Mesenchymal stem cell (in vitro differentiated cells and primary cell): ENCODE data around the gene SAV1.

Experiments used
- DNase-seq: peaks from one replicate; pipeline ENCODE4 v3.0.0-alpha.2; 2013
- H2AFZ ChIP-seq: one replicate; pipeline ENCODE4 v1.6.1; 2013; ENCODE audit warnings: low read depth, mild to moderate bottlenecking, control low read depth, inconsistent platforms, low read length, moderate library complexity
- H2AK5ac ChIP-seq: 2 replicates; pipeline ENCODE4 v1.6.1; 2013; ENCODE audit warnings: low read length, moderate library complexity, mild to moderate bottlenecking, inconsistent platforms; ENCODE audit not compliant: severe bottlenecking
- H2BK120ac ChIP-seq: one replicate; pipeline ENCODE4 v1.6.1; 2013; ENCODE audit warnings: low read depth, mild to moderate bottlenecking, inconsistent platforms, low read length, moderate library complexity
- H2BK12ac ChIP-seq, 2 experiments: one replicate each; pipeline ENCODE4 v1.6.1; 2013; ENCODE audit warnings: inconsistent platforms in 2 of 2, low read length in 2 of 2, mild to moderate bottlenecking in 2 of 2, moderate library complexity in 2 of 2, control low read depth in 1 of 2
- H2BK15ac ChIP-seq: one replicate; pipeline ENCODE4 v1.6.1; 2013; ENCODE audit warnings: mild to moderate bottlenecking, low read depth, inconsistent platforms; ENCODE audit not compliant: poor library complexity, severe bottlenecking
- H2BK5ac ChIP-seq: 2 replicates; pipeline ENCODE4 v1.6.1; 2013; ENCODE audit warnings: low read depth, mild to moderate bottlenecking, low read length, control low read depth, inconsistent platforms; ENCODE audit not compliant: poor library complexity, severe bottlenecking
- H3K14ac ChIP-seq, 2 experiments: one replicate each; pipeline ENCODE4 v1.6.1; 2013; ENCODE audit warnings: inconsistent platforms in 2 of 2, low read length in 2 of 2, control low read depth in 1 of 2, mild to moderate bottlenecking in 1 of 2, moderate library complexity in 1 of 2
- H3K18ac ChIP-seq, 2 experiments: one replicate each; pipeline ENCODE4 v1.6.1; 2013; ENCODE audit warnings: inconsistent platforms in 2 of 2, low read length in 2 of 2, control low read depth in 1 of 2, low read depth in 1 of 2, mild to moderate bottlenecking in 1 of 2
- H3K23ac ChIP-seq, 2 experiments: one replicate each; pipeline ENCODE4 v1.6.1; 2013; ENCODE audit warnings: inconsistent platforms in 2 of 2, low read length in 2 of 2, mild to moderate bottlenecking in 2 of 2, moderate library complexity in 2 of 2, control low read depth in 1 of 2
- H3K27ac ChIP-seq: 2 replicates; pipeline ENCODE4 v1.5.1; 2013; ENCODE audit warnings: mild to moderate bottlenecking, moderate library complexity, low read length, control low read depth, inconsistent platforms; ENCODE audit not compliant: poor library complexity, severe bottlenecking
- H3K27me3 ChIP-seq, 2 experiments: 2 replicates each; pipeline versions ENCODE4 v1.6.1 to v1.7.0; 2013; ENCODE audit warnings: low read length in 2 of 2, mild to moderate bottlenecking in 2 of 2, moderate library complexity in 2 of 2, control low read depth in 1 of 2, inconsistent platforms in 1 of 2; ENCODE audit not compliant: control insufficient read depth in 1 of 2, insufficient read depth in 1 of 2
- H3K36me3 ChIP-seq, 2 experiments: 2 replicates each; pipeline versions ENCODE4 v1.6.1 to v1.7.0; 2013; ENCODE audit warnings: low read length in 2 of 2, control low read depth in 1 of 2, inconsistent platforms in 1 of 2, low read depth in 1 of 2, mild to moderate bottlenecking in 1 of 2; ENCODE audit not compliant: insufficient read depth in 2 of 2, control insufficient read depth in 1 of 2
- H3K4ac ChIP-seq, 2 experiments: one replicate each; pipeline ENCODE4 v1.6.1; 2013; ENCODE audit warnings: inconsistent platforms in 2 of 2, low read length in 2 of 2, mild to moderate bottlenecking in 2 of 2, moderate library complexity in 2 of 2, control low read depth in 1 of 2, low read depth in 1 of 2
- H3K4me1 ChIP-seq: 2 replicates; pipeline ENCODE4 v1.6.1; 2013; ENCODE audit warnings: low read depth, low read length, control low read depth; ENCODE audit not compliant: control insufficient read depth, insufficient read depth
- H3K4me2 ChIP-seq: 2 replicates; pipeline ENCODE4 v1.6.1; 2013; ENCODE audit warnings: low read length, mild to moderate bottlenecking, inconsistent platforms; ENCODE audit not compliant: poor library complexity, severe bottlenecking
- H3K4me3 ChIP-seq, 2 experiments: 2 replicates each; pipeline versions ENCODE4 v1.5.1 to v1.7.0; 2013; ENCODE audit warnings: low read length in 2 of 2, mild to moderate bottlenecking in 2 of 2, control low read depth in 1 of 2, low read depth in 1 of 2; ENCODE audit not compliant: insufficient read depth in 1 of 2
- H3K79me1 ChIP-seq: replicated peaks from 2 replicates; pipeline ENCODE4 v1.6.1; 2013; ENCODE audit warnings: mild to moderate bottlenecking, control low read depth, low read length, inconsistent platforms; ENCODE audit not compliant: poor library complexity, severe bottlenecking
- H3K9ac ChIP-seq: 2 replicates; pipeline ENCODE4 v1.7.0; 2013; ENCODE audit warnings: mild to moderate bottlenecking, low read length, moderate library complexity
- H3K9me3 ChIP-seq: 2 replicates; pipeline ENCODE4 v1.7.0; 2013; ENCODE audit warnings: mild to moderate bottlenecking, low read length; ENCODE audit not compliant: control insufficient read depth
- H4K8ac ChIP-seq: one replicate; pipeline ENCODE4 v1.6.1; 2013; ENCODE audit warnings: inconsistent platforms, mild to moderate bottlenecking, low read length, moderate library complexity
- H4K91ac ChIP-seq: one replicate; pipeline ENCODE4 v1.6.1; 2013; ENCODE audit warnings: mild to moderate bottlenecking, low read length, inconsistent platforms
- WGBS: methylation state at CpG from one replicate; pipeline ENCODE4 v1.1.7; 2013; ENCODE audit warnings: mixed read lengths; 5-methylcytosine and 5-hydroxymethylcytosine counted together

SAV1 gene

GRCh38 chr14:50669441-50669986 lies 1.4 kb upstream of the SAV1 start:
- WGBS: 74% methylated on average over 4 of the region's 4 CpGs
- Histone ChIP-seq H3K23ac (no peak overlapping the region), H3K4me1 (peaks cover 6% of the 10 kb centered on the region), H3K9me3 (no peaks in the 10 kb centered on the region), H2BK120ac (no peak overlapping the region), H3K4me3 (no peak overlapping the region), H2AK5ac (no peak overlapping the region), H4K91ac (no peak overlapping the region), H3K36me3 (peaks cover 0 to 4% of the 10 kb centered on the region in 2 experiments), H3K18ac (no peak overlapping the region), H3K9ac (peak overlapping the region; percentile 96), H2AFZ (peak overlapping the region; percentile 69), H3K14ac (no peak overlapping the region), H3K4ac (peak overlapping the region in 1 of 2 experiments; percentile 28), H4K8ac (no peak overlapping the region), H3K27ac (peak overlapping the region; percentile 90), H2BK15ac (no peak overlapping the region), H3K27me3 (no peaks in the 10 kb centered on the region), H3K79me1 (no peaks in the 10 kb centered on the region), H3K4me2 (peak overlapping the region; percentile 2), H2BK5ac (no peak overlapping the region), H2BK12ac (peak overlapping the region in 1 of 2 experiments; percentile 63)
- DNase-seq: no peak

GRCh38 chr14:50668826-50669143 lies 679 bp upstream of the SAV1 start:
- H2AFZ ChIP-seq: peak overlapping the region; percentile 66
- H3K14ac ChIP-seq: no peak overlapping the region
- peak overlapping the region in 1 of 2 experiments; percentile 85 for H3K4me3 ChIP-seq
- H3K23ac ChIP-seq: no peak overlapping the region
- H2AK5ac ChIP-seq: no peak overlapping the region
- no peak overlapping the region for H3K18ac ChIP-seq
- no peaks in the 10 kb centered on the region for H3K9me3 ChIP-seq
- peaks cover 6% of the 10 kb centered on the region for H3K4me1 ChIP-seq
- H2BK12ac ChIP-seq: no peak overlapping the region
- H3K27ac ChIP-seq: peak overlapping the region; percentile 90
- no peak for DNase-seq
- H3K27me3 ChIP-seq: no peaks in the 10 kb centered on the region
- peak overlapping the region; percentile 96 for H3K9ac ChIP-seq
- H4K91ac ChIP-seq: no peak overlapping the region
- H3K36me3 ChIP-seq: peaks cover 0 to 9% of the 10 kb centered on the region in 2 experiments
- no peak overlapping the region for H2BK5ac ChIP-seq
- H3K4ac ChIP-seq: no peak overlapping the region
- H3K4me2 ChIP-seq: peak overlapping the region; percentile 35
- no peaks in the 10 kb centered on the region for H3K79me1 ChIP-seq
- no CpG with 5 or more reads among the region's 6 CpGs for WGBS
- H2BK120ac ChIP-seq: no peak overlapping the region
- H2BK15ac ChIP-seq: no peak overlapping the region
- no peak overlapping the region for H4K8ac ChIP-seq

- Histone ChIP-seq H2BK12ac (no peak overlapping the region), H4K91ac (no peak overlapping the region), H3K4me3 (peak overlapping the region; percentile 80 to 85), H2AK5ac (no peak overlapping the region), H3K36me3 (peaks cover 0 to 15% of the 10 kb centered on the region in 2 experiments), H3K27me3 (no peaks in the 10 kb centered on the region), H3K14ac (no peak overlapping the region), H3K4ac (peak overlapping the region; percentile 89 to 92), H3K4me2 (peak overlapping the region; percentile 76), H3K23ac (peak overlapping the region in 1 of 2 experiments; percentile 96), H2BK120ac (peak overlapping the region; percentile 82), H3K18ac (peak overlapping the region; percentile 66 to 98), H2BK5ac (no peak overlapping the region), H2AFZ (peak overlapping the region; percentile 91), H3K9me3 (no peaks in the 10 kb centered on the region), H3K9ac (peak overlapping the region; percentile 96), H2BK15ac (peak overlapping the region; percentile 94), H3K27ac (peak overlapping the region; percentile 19), H4K8ac (peak overlapping the region; percentile 87), H3K79me1 (no peaks in the 10 kb centered on the region), H3K4me1 (peaks cover 6% of the 10 kb centered on the region)
- no peak for DNase-seq
- WGBS: 1% methylated on average over 20 of the region's 25 CpGs
Measured at GRCh38 chr14:50667684-50667995, 466 bp downstream of the SAV1 start.

DNA sequence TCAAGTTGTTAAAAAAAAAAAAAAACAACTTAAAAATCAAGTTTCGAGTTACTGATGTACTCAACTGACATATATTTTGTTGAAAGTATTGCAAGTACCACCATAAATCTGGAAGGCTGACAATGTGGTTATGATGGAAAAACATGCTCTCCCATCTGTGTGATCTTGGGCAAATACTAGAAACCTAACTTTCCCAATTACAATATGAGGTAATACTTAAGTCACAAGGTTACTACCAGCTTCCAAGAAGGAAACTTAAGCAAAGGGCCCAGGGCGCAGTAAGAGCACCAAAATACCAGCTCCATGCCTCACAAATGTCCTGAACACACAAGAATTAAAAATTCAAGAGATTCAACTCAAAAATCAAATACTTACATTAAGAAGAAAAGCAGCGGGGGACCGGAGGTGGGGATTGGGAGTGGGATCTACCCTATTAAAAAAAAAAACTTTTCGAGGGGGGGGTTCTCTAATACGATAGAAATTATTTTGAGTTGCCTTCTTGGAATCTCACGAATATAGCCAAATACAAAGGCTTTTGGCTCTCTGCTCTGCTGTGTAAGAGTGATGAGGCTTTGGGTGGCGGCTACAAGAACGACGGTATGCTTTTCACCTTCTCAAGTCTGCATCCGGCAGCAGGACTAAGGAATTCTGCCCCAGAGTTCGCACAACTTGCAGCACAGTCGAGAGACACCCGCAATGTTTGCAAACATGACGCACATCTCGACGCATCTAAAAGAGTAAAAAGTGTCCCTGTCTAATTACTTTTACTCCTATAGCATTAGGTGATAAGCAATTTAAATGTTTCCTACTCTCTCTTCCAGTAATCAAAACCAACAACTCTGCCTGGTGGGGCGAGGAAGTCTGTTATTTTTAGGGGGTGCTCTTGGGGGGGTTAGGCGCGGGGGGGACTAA lies 1.1 kb downstream of the SAV1 start:
- H3K18ac ChIP-seq: peak overlapping the region; percentile 73 to 79
- no peak overlapping the region for H4K8ac ChIP-seq
- H3K4me2 ChIP-seq: peak overlapping the region; percentile 76
- under 1% methylated on average over 10 of the region's 20 CpGs for WGBS
- DNase-seq: peak; percentile 77
- peaks cover 6% of the 10 kb centered on the region for H3K4me1 ChIP-seq
- H3K9ac ChIP-seq: peak overlapping the region; percentile 96
- no peaks in the 10 kb centered on the region for H3K27me3 ChIP-seq
- H3K14ac ChIP-seq: peak overlapping the region in 1 of 2 experiments; percentile 18
- H3K9me3 ChIP-seq: no peaks in the 10 kb centered on the region
- no peak overlapping the region for H4K91ac ChIP-seq
- H3K79me1 ChIP-seq: no peaks in the 10 kb centered on the region
- no peak overlapping the region for H2AK5ac ChIP-seq
- no peak overlapping the region for H2BK120ac ChIP-seq
- H3K4me3 ChIP-seq: peak overlapping the region; percentile 80 to 85
- H3K4ac ChIP-seq: peak overlapping the region in 1 of 2 experiments; percentile 58
- peak overlapping the region; percentile 35 for H3K27ac ChIP-seq
- no peak overlapping the region for H2AFZ ChIP-seq
- peak overlapping the region; percentile 14 for H2BK5ac ChIP-seq
- H2BK15ac ChIP-seq: no peak overlapping the region
- peaks cover 0 to 18% of the 10 kb centered on the region in 2 experiments for H3K36me3 ChIP-seq
- H2BK12ac ChIP-seq: no peak overlapping the region
- H3K23ac ChIP-seq: peak overlapping the region in 1 of 2 experiments; percentile 96
